Heart left ventricle (tissue), 16 donors: ENCODE measurements around the gene SLC44A1. TPM values are rescaled to one million over a fixed set of nuclear protein-coding genes. Genes with fewer than 3 reads are reported as not detected.

Source experiments
- ATAC-seq, 4 donors: fragments of 200-7000 bp; cut with Tn5 transposase; one replicate each; pipeline ENCODE4 v1.9.1; 2020 to 2022; ENCODE audit warnings: moderate library complexity in 4 of 4, mild to moderate bottlenecking in 3 of 4, moderate number of reproducible peaks in 1 of 4
- DNase-seq, 5 donors: peaks; one replicate each; pipeline ENCODE4 v3.0.0-alpha.2; 2020
- H3K27ac ChIP-seq, 12 donors: fragments of 200-600 bp; sonication (generic) in 4 of 12; one replicate each; pipeline versions ENCODE4 v1.5.0 to v1.8.0; 2016 to 2022; ENCODE audit warnings: mild to moderate bottlenecking in 2 of 12
- H3K27me3 ChIP-seq, 9 donors: fragments of 200-600 bp; sonication (generic) in 2 of 9; one replicate each; pipeline versions ENCODE4 v1.5.1 to v1.8.0; 2016 to 2022; ENCODE audit warnings: mild to moderate bottlenecking in 3 of 9
- H3K36me3 ChIP-seq, 9 donors: fragments of 200-600 bp; sonication (generic) in 2 of 9; one replicate each; pipeline versions ENCODE4 v1.5.0 to v1.8.0; 2018 to 2022; ENCODE audit warnings: mild to moderate bottlenecking in 2 of 9
- H3K4me1 ChIP-seq, 12 donors: fragments of 200-600 bp; sonication (generic) in 4 of 12; one replicate each; pipeline versions ENCODE4 v1.5.0 to v1.8.0; 2016 to 2022; ENCODE audit warnings: mild to moderate bottlenecking in 3 of 12
- H3K4me3 ChIP-seq, 12 donors: fragments of 200-600 bp; sonication (generic) in 4 of 12; one replicate each; pipeline versions ENCODE4 v1.5.0 to v1.8.0; 2017 to 2022; ENCODE audit warnings: mild to moderate bottlenecking in 9 of 12, moderate library complexity in 4 of 12
- H3K9me3 ChIP-seq, 12 donors: fragments of 200-600 bp; sonication (generic) in 4 of 12; one replicate each; pipeline versions ENCODE4 v1.5.0 to v1.8.0; 2016 to 2022; ENCODE audit warnings: mild to moderate bottlenecking in 1 of 12
- CTCF ChIP-seq, 12 donors: fragments of 200-600 bp; sonication (generic) in 4 of 12; IDR thresholded peaks; one replicate each; pipeline versions ENCODE4 v1.5.0 to v1.8.0; 2018 to 2022; ENCODE audit warnings: antibody characterized with exemption in 12 of 12, mild to moderate bottlenecking in 5 of 12
- POLR2A ChIP-seq, 2 donors: fragments of 450-650 bp; IDR thresholded peaks; one replicate each; pipeline ENCODE4 v1.6.1; 2017; ENCODE audit warnings: antibody characterized with exemption in 2 of 2, mild to moderate bottlenecking in 2 of 2, moderate library complexity in 2 of 2
- WGBS, 4 donors: extraction: QIAGEN DNeasy Blood & Tissue Kit in 2 of 4; methylation state at CpG; one replicate each; pipeline versions ENCODE4 v1.1.5 to v1.1.7; 2013 to 2018; 5-methylcytosine and 5-hydroxymethylcytosine counted together
- intact Hi-C, 10 donors: fragments of 100-400 bp; cut with DNase I; formaldehyde crosslinking; loops; one replicate each; pipeline versions ENCODE4 v1.11.1 to v1.14.2; 2022
- polyA plus RNA-seq, 2 donors: library from polyadenylated mRNA; stranded (reverse); fragments of 200-250 nt; gene quantifications; one replicate each; pipeline ENCODE4 v1.2.3, GENCODE V29; 2013
- total RNA-seq, 9 donors: library from RNA; depleted of rRNA in 2 of 9; stranded (reverse); fragments of >200 nt in 2 of 9; fragmentation: NEBNext Ultra II Directional in 3 of 9; extraction: Animal tissue kit (Norgen Biotek cat#: 25700) in 3 of 9; gene quantifications; one replicate each; pipeline versions ENCODE4 v1.1.0 to v1.2.4, GENCODE V29; 2016 to 2023
- donor health status: ischemic (EF 13 %, LVEDD 7.1; RV severe dilation, severe dysfunction).
- donor health status: healthy with polysubstance abuse.
- donor health status: DM: no; HTN: yes; CAD: no.
- donor health status: DM: no; HTN: no; CAD: no.
- donor health status: ischemic (EF 25% LVEDD 6.9; RV normal size, moderate dysfunction).
- donor health status: ischemic (EF 25% LVEDD 5.7; RV mildly dilated, moderate dysfunction).
- donor health status: healthy.
- donor health status: DM: yes; HTN: yes; CAD: no.
- donor health status: ischemic (EF 35%, LVEDD 5.7; RV mildly dilated, moderate dysfunction).
- donor health status: nonischemic (EF 11% LVEDD 7.7; RV severe dilation, severe dysfunction).
- donor health status: DM: yes; HTN: yes; CAD: no.
- donor health status: PGD.
- donor health status: ischemic (EF 29% LVEDD 5.4; RV normal size, mild dysfunction).
- donor health status: nonischemic (EF 23%, LVEDD 6.1; RV moderate dilation, normal function).

SLC44A1 gene
- total and polyA plus RNA-seq, 11 donors = 5.1 to 29.4 (median 21.3) TPM

- Histone ChIP-seq H3K9me3 (no peaks in the 10 kb centered on the region), H3K4me3 (no peak overlapping the region), H3K27ac (no peak overlapping the region), H3K36me3 (no peaks in the 10 kb centered on the region), H3K27me3 (no peaks in the 10 kb centered on the region), H3K4me1 (peaks cover 0 to 4% (median 0%) of the 10 kb centered on the region in 12 donors)
- WGBS, 4 donors = 66 to 82% (median 73%) methylated on average over 3 of the region's 3 CpGs
- TF ChIP-seq CTCF (IDR thresholded peaks at IDR 0.05) = no peak
- no peak for TF ChIP-seq POLR2A (IDR thresholded peaks at IDR 0.05)
- DNase-seq (no peak), ATAC-seq (no peak)
- intact Hi-C loops = loop anchor here (5.0 to 10.0 kb wide), 11 partner anchors 174 to 614 kb away; partner anchors contain the start of genes ABCA1 (in 6 of the 10) and SLC44A1 (in 1 of the 10)
Observed at GRCh38 chr9:105418588-105419500, 174.4 kb downstream of the SLC44A1 start.

GRCh38 chr9:105419816-105420597 is 175.6 kb downstream of the SLC44A1 start:
- intact Hi-C loops = loop anchor here (5.0 to 10.0 kb wide), 13 partner anchors 55 to 615 kb away; partner anchors contain the start of genes ABCA1 (in 6 of the 10), FKTN (in 2 of the 10) and SLC44A1 (in 1 of the 10)
- peaks cover 0 to 4% (median 0%) of the 10 kb centered on the region in 12 donors for H3K4me1 ChIP-seq
- WGBS, 4 donors = 85 to 92% (median 91%) methylated on average over 10 of the region's 10 CpGs
- no peak overlapping the region for H3K27ac ChIP-seq
- H3K36me3 ChIP-seq = no peaks in the 10 kb centered on the region
- no peaks in the 10 kb centered on the region for H3K27me3 ChIP-seq
- ATAC-seq = no peak
- no peak overlapping the region for H3K4me3 ChIP-seq
- TF ChIP-seq POLR2A (IDR thresholded peaks at IDR 0.05) (no peak), CTCF (IDR thresholded peaks at IDR 0.05) (no peak)
- DNase-seq = no peak
- H3K9me3 ChIP-seq = no peaks in the 10 kb centered on the region

- 95 to 99% (median 98%) methylated on average over 2 of the region's 2 CpGs for WGBS, 4 donors
Observed at GRCh38 chr9:105421154-105421553, 176.7 kb downstream of the SLC44A1 start.

More at GRCh38 chr9:105421154-105421553, 176.7 kb downstream of the SLC44A1 start:
- DNase-seq (no peak), ATAC-seq (no peak)
- H3K4me3 ChIP-seq = no peak overlapping the region
- TF ChIP-seq CTCF (IDR thresholded peaks at IDR 0.05) = no peak
- H3K9me3 ChIP-seq = no peaks in the 10 kb centered on the region
- no peaks in the 10 kb centered on the region for H3K36me3 ChIP-seq
- no peaks in the 10 kb centered on the region for H3K27me3 ChIP-seq
- intact Hi-C loops = loop anchor here in 4 of 10 donors (10.0 kb wide), 2 partner anchors 54 to 134 kb away; partner anchors contain the start of gene FKTN (in 2 of the 4)
- H3K4me1 ChIP-seq = no peaks in the 10 kb centered on the region
- no peak overlapping the region for H3K27ac ChIP-seq
